Skeletal muscle satellite cell (primary cell): ENCODE data around the gene ARL4A. TPM values are rescaled to one million over a fixed set of nuclear protein-coding genes. Genes with fewer than 3 reads are reported as not detected.

Experiments
- H3K27me3 ChIP-seq: 2 replicates; pipeline ENCODE4 v1.7.0; 2013; ENCODE audit warnings: low read length; ENCODE audit not compliant: control insufficient read depth, insufficient read depth
- H3K36me3 ChIP-seq: 2 replicates; pipeline ENCODE4 v1.7.0; 2013; ENCODE audit warnings: mild to moderate bottlenecking, control low read depth, low read length; ENCODE audit not compliant: insufficient read depth
- H3K4me1 ChIP-seq: 2 replicates; pipeline ENCODE4 v1.7.0; 2013; ENCODE audit warnings: low read length; ENCODE audit not compliant: control insufficient read depth, insufficient read depth
- H3K4me2 ChIP-seq: 2 replicates; pipeline ENCODE4 v1.7.0; 2013; ENCODE audit warnings: mild to moderate bottlenecking, low read length
- H3K4me3 ChIP-seq: 2 replicates; pipeline ENCODE4 v1.7.0; 2013; ENCODE audit warnings: low read length
- H3K9ac ChIP-seq: 2 replicates; pipeline ENCODE4 v1.7.0; 2013; ENCODE audit warnings: mild to moderate bottlenecking, low read depth, low read length, moderate library complexity
- H3K9me3 ChIP-seq: replicated peaks from 2 replicates; pipeline ENCODE4 v1.7.0; 2013; ENCODE audit warnings: mild to moderate bottlenecking, control low read depth, low read length
- small RNA-seq: library from RNA; depleted of rRNA; stranded (forward); fragments of <200 nt; gene quantifications from one replicate; pipeline ENCODE3, GENCODE V24; 2012

ARL4A gene

GRCh38 chr7:12731214-12731656 is 43.8 kb downstream of the ARL4A start:
- no peak overlapping the region for H3K4me2 ChIP-seq
- no peaks in the 10 kb centered on the region for H3K36me3 ChIP-seq
- peaks cover 35% of the 10 kb centered on the region for H3K4me1 ChIP-seq
- H3K9me3 ChIP-seq, result no peaks in the 10 kb centered on the region
- no peaks in the 10 kb centered on the region for H3K27me3 ChIP-seq
- H3K4me3 ChIP-seq, result no peak overlapping the region
- H3K9ac ChIP-seq, result no peak overlapping the region

- H3K27me3 ChIP-seq, result no peaks in the 10 kb centered on the region
- no peaks in the 10 kb centered on the region for H3K36me3 ChIP-seq
- H3K9me3 ChIP-seq, result no peaks in the 10 kb centered on the region
- no peak overlapping the region for H3K4me3 ChIP-seq
- H3K4me2 ChIP-seq, result no peak overlapping the region
- H3K9ac ChIP-seq, result no peak overlapping the region
- H3K4me1 ChIP-seq, result peaks cover 35% of the 10 kb centered on the region
Observed at GRCh38 chr7:12731775-12732174, 44.3 kb downstream of the ARL4A start.

GRCh38 chr7:12732428-12732827 is 45.0 kb downstream of the ARL4A start:
- Histone ChIP-seq H3K4me1 (peaks cover 32% of the 10 kb centered on the region), H3K4me3 (no peak overlapping the region), H3K4me2 (no peak overlapping the region), H3K9ac (no peak overlapping the region), H3K36me3 (no peaks in the 10 kb centered on the region), H3K27me3 (no peaks in the 10 kb centered on the region), H3K9me3 (no peaks in the 10 kb centered on the region)

GRCh38 chr7:12735923-12736322 is 48.5 kb downstream of the ARL4A start:
- H3K4me1 ChIP-seq, result peaks cover 18% of the 10 kb centered on the region

GRCh38 chr7:12737373-12737772 is 49.9 kb downstream of the ARL4A start:
- Histone ChIP-seq H3K9ac (no peak overlapping the region), H3K36me3 (no peaks in the 10 kb centered on the region), H3K4me1 (peaks cover 13% of the 10 kb centered on the region), H3K9me3 (no peaks in the 10 kb centered on the region), H3K27me3 (no peaks in the 10 kb centered on the region), H3K4me3 (no peak overlapping the region), H3K4me2 (no peak overlapping the region)

More at GRCh38 chr7:12735923-12736322, 48.5 kb downstream of the ARL4A start:
- no peak overlapping the region for H3K9ac ChIP-seq
- H3K4me2 ChIP-seq, result no peak overlapping the region
- H3K27me3 ChIP-seq, result no peaks in the 10 kb centered on the region
- no peaks in the 10 kb centered on the region for H3K9me3 ChIP-seq
- H3K36me3 ChIP-seq, result no peaks in the 10 kb centered on the region
- H3K4me3 ChIP-seq, result no peak overlapping the region

GRCh38 chr7:12737836-12738235 is 50.4 kb downstream of the ARL4A start:
- no peaks in the 10 kb centered on the region for H3K9me3 ChIP-seq
- no peaks in the 10 kb centered on the region for H3K36me3 ChIP-seq
- H3K9ac ChIP-seq, result no peak overlapping the region
- no peaks in the 10 kb centered on the region for H3K27me3 ChIP-seq
- no peak overlapping the region for H3K4me3 ChIP-seq
- H3K4me1 ChIP-seq, result peaks cover 13% of the 10 kb centered on the region
- H3K4me2 ChIP-seq, result no peak overlapping the region

- Histone ChIP-seq H3K36me3 (no peaks in the 10 kb centered on the region), H3K9me3 (no peaks in the 10 kb centered on the region), H3K9ac (no peak overlapping the region), H3K4me3 (no peak overlapping the region), H3K4me1 (peaks cover 13% of the 10 kb centered on the region), H3K27me3 (no peaks in the 10 kb centered on the region), H3K4me2 (no peak overlapping the region)
Observed at GRCh38 chr7:12738665-12739064, 51.2 kb downstream of the ARL4A start.

Small RNAs within 50 kb of the gene (small RNA-seq; reads per million reads assigned to genes)
- not detected for gene RF00264
